Measurements from ENCODE around the gene OR5H14.

GRCh38 chr3:98148751-98149150 lies 1.5 kb downstream of the OR5H14 start:
- no peak for TF ChIP-seq POLR2AphosphoS5 (IDR thresholded peaks at IDR 0.05; ENCODE audit: low read depth, low read length)
- no peak for TF ChIP-seq POLR2A (IDR thresholded peaks at IDR 0.05; ENCODE audit: low read depth, low read length)

Data from GM12892 (cell line).